HEK293 (cell line): ENCODE data around the gene AKR1A1.

Experiments
- CTCF ChIA-PET: fragments of 350-600 bp; formaldehyde crosslinking; extraction: SDS; loops from one replicate; lab custom pipeline; 2021; ENCODE audit warnings: antibody characterized with exemption; lab: Yijun Ruan, JAX
- POLR2A ChIA-PET: fragments of 300-600 bp; formaldehyde crosslinking; extraction: SDS; loops from one replicate; lab custom pipeline; 2020; ENCODE audit warnings: antibody characterized with exemption, inconsistent platforms; lab: Yijun Ruan, JAX
- H3K27ac ChIP-seq: fragments of 200-500 bp; sonication (Bioruptor generic); 2 replicates; pipeline ENCODE4 v1.5.1; 2014; ENCODE audit warnings: low read depth, low read length, control low read depth, inconsistent platforms; ENCODE audit errors: extremely low read depth
- H3K36me3 ChIP-seq, 2 experiments: fragments of 200-500 bp in 1 of 2; sonication (Bioruptor generic) in 1 of 2; 1 replicate in 1 of 2; 2 replicates in 1 of 2; pipeline ENCODE4 v1.5.1; 2014 to 2017; ENCODE audit warnings: inconsistent platforms in 2 of 2, low read length in 2 of 2; ENCODE audit not compliant: control insufficient read depth in 2 of 2, insufficient read depth in 1 of 2
- H3K4me1 ChIP-seq: fragments of 200-500 bp; sonication (Bioruptor generic); 2 replicates; pipeline ENCODE4 v1.5.1; 2014; ENCODE audit warnings: mild to moderate bottlenecking, low read length, inconsistent platforms; ENCODE audit not compliant: control insufficient read depth, insufficient read depth
- H3K4me3 ChIP-seq: 2 replicates; pipeline ENCODE4 v1.5.1; 2011; ENCODE audit warnings: low read depth, mild to moderate bottlenecking, control low read depth, low read length, moderate library complexity
- H3K9me3 ChIP-seq: fragments of 200-500 bp; sonication (Bioruptor generic); 2 replicates; pipeline ENCODE4 v1.5.1; 2014; ENCODE audit warnings: low read depth, low read length, inconsistent platforms; ENCODE audit not compliant: control insufficient read depth, insufficient read depth
- CTCF ChIP-seq: fragments of 450-650 bp; formaldehyde crosslinking; IDR thresholded peaks from 2 replicates; pipeline ENCODE4 v1.5.1; 2016; ENCODE audit warnings: missing biosample characterization, missing genetic modification characterization
- EGR2 ChIP-seq: fragments of 450-650 bp; formaldehyde crosslinking; IDR thresholded peaks from 2 replicates; pipeline ENCODE4 v1.5.1; 2016; ENCODE audit warnings: low read depth, missing biosample characterization, missing genetic modification characterization
- FEZF1 ChIP-seq: fragments of 450-650 bp; formaldehyde crosslinking; IDR thresholded peaks from 2 replicates; pipeline ENCODE4 v1.5.1; 2016; ENCODE audit warnings: missing biosample characterization, missing genetic modification characterization
- GLI2 ChIP-seq: fragments of 450-650 bp; formaldehyde crosslinking; IDR thresholded peaks from 2 replicates; pipeline ENCODE4; 2017; ENCODE audit warnings: missing biosample characterization, missing genetic modification characterization, low read depth, borderline replicate concordance
- GLIS2 ChIP-seq: fragments of 450-650 bp; formaldehyde crosslinking; IDR thresholded peaks from 2 replicates; pipeline ENCODE4 v1.5.1; 2016; ENCODE audit warnings: missing biosample characterization, missing genetic modification characterization
- HOXA7 ChIP-seq: sonication (generic); formaldehyde crosslinking; IDR thresholded peaks from 2 replicates; pipeline ENCODE4 v1.8.1; 2022; ENCODE audit warnings: missing genetic modification reagents, borderline replicate concordance
- KLF17 ChIP-seq: fragments of 450-650 bp; formaldehyde crosslinking; IDR thresholded peaks from 2 replicates; pipeline ENCODE4 v1.5.1; 2016; ENCODE audit warnings: missing biosample characterization, missing genetic modification characterization
- OSR2 ChIP-seq: fragments of 450-650 bp; formaldehyde crosslinking; IDR thresholded peaks from 2 replicates; pipeline ENCODE4 v1.5.1; 2016; ENCODE audit warnings: missing biosample characterization, missing genetic modification characterization
- PRDM6 ChIP-seq: fragments of 450-650 bp; formaldehyde crosslinking; IDR thresholded peaks from 2 replicates; pipeline ENCODE4 v1.5.1; 2017; ENCODE audit warnings: missing biosample characterization, missing genetic modification characterization
- SALL2 ChIP-seq: fragments of 450-650 bp; formaldehyde crosslinking; IDR thresholded peaks from 2 replicates; pipeline ENCODE4 v1.5.0; 2017; ENCODE audit warnings: missing biosample characterization, mild to moderate bottlenecking, missing genetic modification characterization, borderline replicate concordance
- WT1 ChIP-seq: fragments of 450-650 bp; formaldehyde crosslinking; IDR thresholded peaks from 2 replicates; pipeline ENCODE4 v1.5.1; 2016; ENCODE audit warnings: missing biosample characterization, missing genetic modification characterization
- YY2 ChIP-seq: fragments of 450-650 bp; formaldehyde crosslinking; IDR thresholded peaks from 2 replicates; pipeline ENCODE4 v1.5.1; 2016; ENCODE audit warnings: missing biosample characterization, missing genetic modification characterization
- ZBTB17 ChIP-seq: fragments of 450-650 bp; formaldehyde crosslinking; IDR thresholded peaks from 2 replicates; pipeline ENCODE4 v1.5.1; 2016; ENCODE audit warnings: missing biosample characterization, missing genetic modification characterization
- ZFP37 ChIP-seq: fragments of 450-650 bp; formaldehyde crosslinking; IDR thresholded peaks from 2 replicates; pipeline ENCODE4 v1.5.1; 2016; ENCODE audit warnings: missing biosample characterization, missing genetic modification characterization
- ZIC2 ChIP-seq: fragments of 450-650 bp; formaldehyde crosslinking; IDR thresholded peaks from 2 replicates; pipeline ENCODE4 v1.5.1; 2016; ENCODE audit warnings: missing biosample characterization, missing genetic modification characterization
- ZNF157 ChIP-seq: fragments of 450-650 bp; formaldehyde crosslinking; IDR thresholded peaks from 2 replicates; pipeline ENCODE4 v1.5.1; 2016; ENCODE audit warnings: missing biosample characterization, missing genetic modification characterization
- ZNF16 ChIP-seq: fragments of 450-650 bp; formaldehyde crosslinking; IDR thresholded peaks from 2 replicates; pipeline ENCODE4 v1.5.1; 2016; ENCODE audit warnings: low read depth, missing biosample characterization, missing genetic modification characterization
- ZNF184 ChIP-seq: fragments of 450-650 bp; IDR thresholded peaks from 2 replicates; pipeline ENCODE4 v1.5.1; 2018; ENCODE audit warnings: missing biosample characterization, mild to moderate bottlenecking, missing genetic modification characterization
- ZNF214 ChIP-seq: fragments of 450-650 bp; formaldehyde crosslinking; IDR thresholded peaks from 2 replicates; pipeline ENCODE4 v1.5.1; 2017; ENCODE audit warnings: missing biosample characterization, mild to moderate bottlenecking, missing genetic modification characterization, borderline replicate concordance
- ZNF239 ChIP-seq: fragments of 450-650 bp; formaldehyde crosslinking; IDR thresholded peaks from 2 replicates; pipeline ENCODE4 v1.5.1; 2016; ENCODE audit warnings: missing biosample characterization, missing genetic modification characterization
- ZNF24 ChIP-seq: fragments of 450-650 bp; formaldehyde crosslinking; IDR thresholded peaks from 2 replicates; pipeline ENCODE4 v1.5.1; 2016; ENCODE audit warnings: missing biosample characterization, missing genetic modification characterization
- ZNF362 ChIP-seq: fragments of 450-650 bp; formaldehyde crosslinking; IDR thresholded peaks from 2 replicates; pipeline ENCODE4 v1.5.1; 2016; ENCODE audit warnings: missing biosample characterization, missing genetic modification characterization
- ZNF488 ChIP-seq: fragments of 450-650 bp; formaldehyde crosslinking; IDR thresholded peaks from 2 replicates; pipeline ENCODE4 v1.5.1; 2016; ENCODE audit warnings: missing biosample characterization, missing genetic modification characterization
- ZNF544 ChIP-seq: fragments of 450-650 bp; formaldehyde crosslinking; IDR thresholded peaks from 2 replicates; pipeline ENCODE4 v1.5.0; 2017; ENCODE audit warnings: missing biosample characterization, missing genetic modification characterization
- ZNF561 ChIP-seq: fragments of 450-650 bp; IDR thresholded peaks from 2 replicates; pipeline ENCODE4 v1.5.1; 2018; ENCODE audit warnings: missing biosample characterization, missing genetic modification characterization, borderline replicate concordance
- ZNF747 ChIP-seq: fragments of 450-650 bp; formaldehyde crosslinking; IDR thresholded peaks from 2 replicates; pipeline ENCODE4 v1.5.1; 2016; ENCODE audit warnings: missing biosample characterization, missing genetic modification characterization
- ZNF776 ChIP-seq: fragments of 450-650 bp; formaldehyde crosslinking; IDR thresholded peaks from 2 replicates; pipeline ENCODE4 v1.5.0; 2017; ENCODE audit warnings: missing biosample characterization, missing genetic modification characterization, borderline replicate concordance
- ZNF837 ChIP-seq: fragments of 450-650 bp; formaldehyde crosslinking; IDR thresholded peaks from 2 replicates; pipeline ENCODE4 v1.5.1; 2016; ENCODE audit warnings: missing biosample characterization, missing genetic modification characterization
- ZXDB ChIP-seq: fragments of 450-650 bp; formaldehyde crosslinking; IDR thresholded peaks from 2 replicates; pipeline ENCODE4 v1.5.1; 2016; ENCODE audit warnings: missing biosample characterization, missing genetic modification characterization

The AKR1A1 gene

GRCh38 chr1:45526135-45526644 is 24.4 kb upstream of the AKR1A1 start:
- H3K4me3 ChIP-seq, result no peak overlapping the region
- CTCF ChIA-PET, result interaction anchor here (2.0 kb wide), 1 partner anchor 34 kb away, joined by 6 read pairs; no protein-coding TSS in a partner anchor
- no peaks in the 10 kb centered on the region for H3K36me3 ChIP-seq
- H3K9me3 ChIP-seq, result no peaks in the 10 kb centered on the region
- 0 out of 2 replicates have a peak, but pooled peaks cover 3% of the 10 kb centered on the region for H3K4me1 ChIP-seq
- POLR2A ChIA-PET, result no interaction called here
- no peak overlapping the region for H3K27ac ChIP-seq
- TF ChIP-seq ZNF747 (no peak), ZFP37 (tag by site-specific recombination) (no peak), ZIC2 (tag by site-specific recombination) (no peak), PRDM6 (tag by site-specific recombination) (peak; percentile 84), ZBTB17 (tag by site-specific recombination) (peak; percentile 36; the same call in 1 of the 2 replicates), ZNF239 (no peak), ZNF561 (tag by site-specific recombination) (no peak), ZNF157 (tag by site-specific recombination) (no peak), KLF17 (tag by site-specific recombination) (no peak), ZNF362 (peak; percentile 94), ZNF776 (tag by site-specific recombination) (no peak), OSR2 (tag by site-specific recombination) (no peak), ZNF214 (no peak), SALL2 (tag by site-specific recombination) (no peak), FEZF1 (tag by site-specific recombination) (no peak), ZNF488 (no peak)

GRCh38 chr1:45530632-45531135 is 19.9 kb upstream of the AKR1A1 start:
- H3K4me3 ChIP-seq, result no peak overlapping the region
- no peak for TF ChIP-seq ZNF488
- TF ChIP-seq HOXA7, result no peak
- TF ChIP-seq YY2 (tag by site-specific recombination), result no peak
- no peak for TF ChIP-seq ZNF24
- no peak for TF ChIP-seq ZNF16 (tag by site-specific recombination)
- no peak for TF ChIP-seq ZXDB (tag by site-specific recombination)
- no peak for TF ChIP-seq ZIC2 (tag by site-specific recombination)
- no peak for TF ChIP-seq ZNF184 (tag by site-specific recombination)
- TF ChIP-seq GLIS2 (tag by site-specific recombination), result no peak
- no peak for TF ChIP-seq ZNF837 (tag by site-specific recombination)
- TF ChIP-seq WT1 (tag by site-specific recombination), result no peak
- no peak for TF ChIP-seq GLI2 (tag by site-specific recombination)
- no peak for TF ChIP-seq ZNF544
- no peak for TF ChIP-seq CTCF (tag by site-specific recombination)
- TF ChIP-seq EGR2 (tag by site-specific recombination), result no peak
- no peak overlapping the region for H3K27ac ChIP-seq
- H3K36me3 ChIP-seq, result no peaks in the 10 kb centered on the region
- H3K4me1 ChIP-seq, result no peaks in the 10 kb centered on the region
- H3K9me3 ChIP-seq, result no peaks in the 10 kb centered on the region
- ChIA-PET CTCF (interaction anchor here (0.8 to 1.9 kb wide), 3 partner anchors 18 to 40 kb away, joined by 3 to 10 read pairs (median 4); no protein-coding TSS in a partner anchor), POLR2A (interaction anchor here (1.2 to 2.3 kb wide), 2 partner anchors 9 to 20 kb away, joined by 6 to 17 read pairs; partner anchors contain the start of genes AKR1A1 and PRDX1)
